Ishikawa (cell line): Measurements from ENCODE around the gene SLC4A2.

ENCODE experiments used
- CEBPB ChIP-seq: IDR thresholded peaks from 2 replicates; pipeline ENCODE4 v1.6.1; 2012
- EGR1 ChIP-seq: IDR thresholded peaks from 2 replicates; pipeline ENCODE4 v1.6.1; 2012
- EP300 ChIP-seq: IDR thresholded peaks from 2 replicates; pipeline ENCODE4 v1.6.1; 2012; ENCODE audit warnings: borderline replicate concordance
- MAX ChIP-seq: IDR thresholded peaks from 2 replicates; pipeline ENCODE4 v1.6.1; 2012
- NFIC ChIP-seq: IDR thresholded peaks from 2 replicates; pipeline ENCODE4 v1.6.1; 2012
- RAD21 ChIP-seq: IDR thresholded peaks from 2 replicates; pipeline ENCODE4 v1.6.1; 2012; ENCODE audit warnings: low read depth
- REST ChIP-seq: IDR thresholded peaks from 2 replicates; pipeline ENCODE4 v1.6.1; 2012; ENCODE audit warnings: low read depth, mild to moderate bottlenecking
- TEAD4 ChIP-seq: IDR thresholded peaks from 2 replicates; pipeline ENCODE4 v1.6.1; 2012

DNA sequence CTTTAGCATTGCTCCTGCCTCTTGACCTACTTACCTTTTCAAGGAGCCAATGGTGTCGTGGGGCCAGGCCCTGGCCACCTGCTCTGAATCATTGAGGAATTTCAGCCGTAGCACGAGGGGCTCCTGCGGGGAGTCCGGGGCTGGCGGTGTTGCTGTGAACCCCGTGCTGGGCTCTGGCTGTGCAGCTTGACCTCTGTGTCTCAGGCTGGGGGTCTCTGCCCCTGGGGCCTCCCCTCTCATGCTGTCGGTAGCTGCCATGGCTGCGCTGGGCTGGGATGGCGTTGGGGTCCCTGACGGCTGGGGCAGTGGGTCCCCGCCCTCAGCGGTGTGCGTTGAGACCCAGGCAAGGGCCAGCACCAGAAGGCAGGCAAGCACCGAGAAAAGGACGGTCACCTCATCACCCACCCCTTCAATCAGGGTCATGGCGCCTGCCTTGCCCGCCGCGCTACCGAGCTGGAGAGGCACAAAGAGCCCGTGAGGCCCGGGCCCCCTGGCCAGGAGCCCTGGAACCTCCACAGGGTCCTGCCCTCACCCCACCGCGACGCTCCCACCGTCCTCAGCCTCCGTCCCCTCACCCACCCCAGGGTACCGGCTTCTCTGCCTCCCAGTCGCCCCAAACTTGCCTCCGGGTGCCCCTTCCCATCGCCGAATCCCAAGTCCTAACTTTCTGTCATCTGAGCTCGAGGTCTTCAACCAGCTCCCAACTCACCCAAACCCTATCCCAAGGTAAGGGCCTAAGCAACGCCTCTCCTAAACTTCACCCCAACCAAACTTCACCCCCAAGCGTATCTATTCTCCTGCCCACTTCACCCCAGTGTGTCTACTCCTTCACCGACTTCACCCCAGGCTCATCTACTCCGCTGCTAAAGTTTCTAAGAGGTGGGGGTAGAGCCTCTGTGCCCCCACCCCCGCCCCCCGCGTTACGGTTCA is 23.0 kb downstream of the SLC4A2 start:
- TF ChIP-seq CEBPB (no peak), RAD21 (no peak), EGR1 (no peak), EP300 (no peak), MAX (no peak), REST (no peak), TEAD4 (no peak), NFIC (no peak)
